Parathyroid adenoma (tissue), 2 donors: ENCODE results near the gene LCP2.

Experiments
- H2AFZ ChIP-seq: fragments of 300-600 bp; sonication (generic); one replicate; pipeline ENCODE4 v1.7.0; 2017; ENCODE audit warnings: antibody characterized with exemption, mild to moderate bottlenecking
- H3K27ac ChIP-seq: fragments of 300-600 bp; sonication (generic); one replicate; pipeline ENCODE4 v1.7.0; 2017
- H3K27me3 ChIP-seq: fragments of 300-600 bp; sonication (generic); one replicate; pipeline ENCODE4 v1.7.0; 2017; ENCODE audit warnings: low read length; ENCODE audit not compliant: control insufficient read depth, insufficient read depth
- H3K36me3 ChIP-seq: fragments of 300-600 bp; sonication (generic); one replicate; pipeline ENCODE4 v1.7.0; 2017; ENCODE audit warnings: low read length; ENCODE audit not compliant: control insufficient read depth, insufficient read depth
- H3K4me1 ChIP-seq: fragments of 300-600 bp; sonication (generic); one replicate; pipeline ENCODE4 v1.7.0; 2017; ENCODE audit warnings: control low read depth
- H3K4me2 ChIP-seq: fragments of 300-600 bp; sonication (generic); one replicate; pipeline ENCODE4 v1.7.0; 2017; ENCODE audit warnings: low read length
- H3K4me3 ChIP-seq: fragments of 300-600 bp; sonication (generic); one replicate; pipeline ENCODE4 v1.7.0; 2017; ENCODE audit warnings: low read depth, low read length
- H3K79me2 ChIP-seq: fragments of 300-600 bp; sonication (generic); one replicate; pipeline ENCODE4 v1.7.0; 2017; ENCODE audit warnings: control low read depth
- H3K9ac ChIP-seq: fragments of 300-600 bp; sonication (generic); one replicate; pipeline ENCODE4 v1.7.0; 2017; ENCODE audit warnings: mild to moderate bottlenecking
- H3K9me3 ChIP-seq: fragments of 300-600 bp; sonication (generic); one replicate; pipeline ENCODE4 v1.7.0; 2017; ENCODE audit warnings: low read length; ENCODE audit not compliant: control insufficient read depth
- TF ChIP-seq, protein P1 (sequence below): fragments of 300-600 bp; sonication (generic); IDR thresholded peaks from one replicate; pipeline ENCODE4 v1.7.0; 2017; ENCODE audit warnings: antibody characterized with exemption, mild to moderate bottlenecking
- donor health status: primary hyperparathyroidism.

The LCP2 gene

DNA sequence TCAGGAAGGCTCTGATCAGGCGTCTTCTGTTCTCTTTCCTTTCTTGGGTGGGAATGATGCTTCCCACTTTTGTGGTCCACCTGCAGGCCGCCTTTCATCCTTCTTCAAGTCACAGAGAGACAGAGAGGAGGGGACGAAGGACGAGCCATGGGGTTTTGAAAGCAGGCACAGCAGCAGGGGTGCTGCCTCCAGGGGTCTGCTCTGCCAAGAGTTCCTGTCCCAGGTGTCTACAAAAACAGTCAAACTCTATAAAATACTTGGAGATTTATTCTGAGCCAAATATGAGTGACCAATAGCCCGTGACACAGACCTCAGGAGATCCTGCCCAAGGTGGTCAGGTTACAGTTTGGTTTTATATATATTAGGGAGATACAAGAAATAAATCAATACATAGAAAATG is 34.5 kb upstream of the LCP2 start:
- H3K27ac ChIP-seq = no peak overlapping the region
- no peaks in the 10 kb centered on the region for H3K36me3 ChIP-seq
- no peak overlapping the region for H2AFZ ChIP-seq
- H3K79me2 ChIP-seq = no peaks in the 10 kb centered on the region
- H3K9ac ChIP-seq = no peak overlapping the region
- no peak overlapping the region for H3K4me3 ChIP-seq
- no peaks in the 10 kb centered on the region for H3K27me3 ChIP-seq
- H3K4me1 ChIP-seq = no peaks in the 10 kb centered on the region
- H3K4me2 ChIP-seq = no peak overlapping the region
- TF ChIP-seq, protein P1, sequence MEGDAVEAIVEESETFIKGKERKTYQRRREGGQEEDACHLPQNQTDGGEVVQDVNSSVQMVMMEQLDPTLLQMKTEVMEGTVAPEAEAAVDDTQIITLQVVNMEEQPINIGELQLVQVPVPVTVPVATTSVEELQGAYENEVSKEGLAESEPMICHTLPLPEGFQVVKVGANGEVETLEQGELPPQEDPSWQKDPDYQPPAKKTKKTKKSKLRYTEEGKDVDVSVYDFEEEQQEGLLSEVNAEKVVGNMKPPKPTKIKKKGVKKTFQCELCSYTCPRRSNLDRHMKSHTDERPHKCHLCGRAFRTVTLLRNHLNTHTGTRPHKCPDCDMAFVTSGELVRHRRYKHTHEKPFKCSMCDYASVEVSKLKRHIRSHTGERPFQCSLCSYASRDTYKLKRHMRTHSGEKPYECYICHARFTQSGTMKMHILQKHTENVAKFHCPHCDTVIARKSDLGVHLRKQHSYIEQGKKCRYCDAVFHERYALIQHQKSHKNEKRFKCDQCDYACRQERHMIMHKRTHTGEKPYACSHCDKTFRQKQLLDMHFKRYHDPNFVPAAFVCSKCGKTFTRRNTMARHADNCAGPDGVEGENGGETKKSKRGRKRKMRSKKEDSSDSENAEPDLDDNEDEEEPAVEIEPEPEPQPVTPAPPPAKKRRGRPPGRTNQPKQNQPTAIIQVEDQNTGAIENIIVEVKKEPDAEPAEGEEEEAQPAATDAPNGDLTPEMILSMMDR = no peak
- H3K9me3 ChIP-seq = no peaks in the 10 kb centered on the region

DNA sequence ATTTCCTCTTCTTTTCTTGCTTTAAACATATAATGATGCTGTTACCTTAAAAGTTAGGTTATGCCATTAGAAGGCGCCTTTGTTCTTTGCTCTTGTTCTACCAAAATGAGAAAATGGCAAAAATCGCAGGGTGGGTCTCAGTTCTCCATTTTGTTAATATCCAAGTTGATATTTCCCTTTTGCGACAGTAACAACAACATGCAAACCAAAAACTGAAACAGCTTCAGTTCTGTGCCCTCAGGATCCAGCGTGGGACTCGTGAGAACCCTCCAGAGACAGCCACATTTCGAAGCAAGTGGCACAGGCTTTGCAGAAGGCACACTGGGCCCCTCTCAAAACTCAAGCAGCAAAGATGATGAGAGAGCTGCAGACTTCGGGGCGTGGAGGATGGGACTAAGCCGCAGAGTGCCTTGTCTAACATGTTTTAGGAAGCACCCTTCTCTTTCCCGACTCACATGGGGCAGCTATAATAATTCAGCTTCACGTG is 33.0 kb upstream of the LCP2 start:
- no peak overlapping the region for H3K9ac ChIP-seq
- no peaks in the 10 kb centered on the region for H3K79me2 ChIP-seq
- TF ChIP-seq, protein P1 = no peak
- H3K4me2 ChIP-seq = no peak overlapping the region
- H3K36me3 ChIP-seq = no peaks in the 10 kb centered on the region
- no peaks in the 10 kb centered on the region for H3K4me1 ChIP-seq
- no peak overlapping the region for H3K4me3 ChIP-seq
- H3K27me3 ChIP-seq = no peaks in the 10 kb centered on the region
- no peak overlapping the region for H2AFZ ChIP-seq
- no peak overlapping the region for H3K27ac ChIP-seq
- no peaks in the 10 kb centered on the region for H3K9me3 ChIP-seq

DNA sequence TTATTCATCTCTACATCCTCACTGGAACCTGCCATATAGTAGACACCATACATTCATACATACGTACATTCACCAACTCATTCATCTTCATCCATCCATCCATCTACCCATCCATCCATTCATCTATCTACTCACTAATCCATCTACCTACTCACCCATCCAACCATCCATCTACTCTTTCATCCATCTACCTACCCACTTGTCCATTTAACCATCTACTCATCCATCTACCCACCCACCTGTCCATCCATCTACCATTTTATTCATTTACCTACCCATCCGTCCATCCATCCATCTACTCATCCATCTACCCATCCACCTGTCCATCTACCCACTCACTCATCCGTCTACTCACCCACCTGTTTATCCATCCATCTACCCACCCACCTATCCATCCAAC is 31.9 kb upstream of the LCP2 start:
- no peaks in the 10 kb centered on the region for H3K79me2 ChIP-seq
- no peak overlapping the region for H3K4me2 ChIP-seq
- H3K9me3 ChIP-seq = no peaks in the 10 kb centered on the region
- no peak overlapping the region for H2AFZ ChIP-seq
- TF ChIP-seq, protein P1 = no peak
- H3K4me1 ChIP-seq = no peaks in the 10 kb centered on the region
- H3K27me3 ChIP-seq = no peaks in the 10 kb centered on the region
- no peak overlapping the region for H3K27ac ChIP-seq
- H3K9ac ChIP-seq = no peak overlapping the region
- H3K4me3 ChIP-seq = no peak overlapping the region
- no peaks in the 10 kb centered on the region for H3K36me3 ChIP-seq

DNA sequence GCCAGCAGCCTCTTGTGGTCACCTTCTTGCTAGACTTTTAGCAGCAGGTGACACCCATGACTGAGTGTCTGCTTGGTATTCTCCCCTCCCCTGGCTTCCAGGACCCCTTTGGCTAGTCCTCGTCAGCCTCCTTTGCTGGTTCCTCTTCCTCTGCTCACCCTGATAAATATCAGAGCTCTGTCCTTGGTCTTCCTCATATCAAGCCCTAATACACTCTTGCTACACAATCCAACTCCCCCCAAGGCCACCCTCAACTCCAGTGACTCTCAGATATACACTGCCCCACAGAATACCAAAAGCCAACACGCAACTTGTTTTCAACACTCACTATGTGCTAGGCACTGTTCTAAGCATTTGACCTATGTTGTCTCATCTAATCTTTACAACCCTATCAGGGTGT is 30.3 kb upstream of the LCP2 start:
- H3K36me3 ChIP-seq = no peaks in the 10 kb centered on the region
- no peaks in the 10 kb centered on the region for H3K79me2 ChIP-seq
- H3K27me3 ChIP-seq = no peaks in the 10 kb centered on the region
- no peaks in the 10 kb centered on the region for H3K9me3 ChIP-seq
- TF ChIP-seq, protein P1 = no peak
- H3K4me1 ChIP-seq = no peaks in the 10 kb centered on the region
- no peak overlapping the region for H3K4me2 ChIP-seq
- no peak overlapping the region for H3K4me3 ChIP-seq
- no peak overlapping the region for H3K27ac ChIP-seq
- H2AFZ ChIP-seq = no peak overlapping the region
- H3K9ac ChIP-seq = no peak overlapping the region

DNA sequence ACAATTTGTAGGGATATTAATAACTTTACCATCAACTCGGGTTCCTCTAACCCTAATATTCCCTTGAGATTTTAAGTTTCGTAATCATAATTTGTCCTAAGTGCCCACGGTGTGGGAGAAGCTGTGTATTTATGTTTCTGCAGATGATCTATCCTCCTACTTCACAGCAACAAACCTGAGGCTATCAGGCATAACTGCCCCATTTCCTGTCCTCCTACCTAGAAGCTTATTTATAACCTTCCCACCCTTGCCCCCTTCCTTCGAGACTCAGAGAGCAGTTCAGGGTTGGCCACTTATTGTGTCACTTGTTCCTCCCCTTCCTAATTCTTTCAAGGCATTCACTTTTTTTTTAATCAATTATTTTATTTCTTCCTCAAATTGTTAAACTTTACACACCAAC is 29.6 kb upstream of the LCP2 start:
- Histone ChIP-seq H3K27ac (no peak overlapping the region), H3K4me2 (no peak overlapping the region), H3K79me2 (no peaks in the 10 kb centered on the region), H3K4me3 (no peak overlapping the region), H3K27me3 (no peaks in the 10 kb centered on the region), H3K4me1 (no peaks in the 10 kb centered on the region), H3K9me3 (no peaks in the 10 kb centered on the region), H3K36me3 (no peaks in the 10 kb centered on the region), H3K9ac (no peak overlapping the region), H2AFZ (no peak overlapping the region)
- TF ChIP-seq, protein P1 = no peak
